A549 treated with ZK216348 at 1 μM for 4 hours (cell line): Measurements from ENCODE around the gene PPP3CB. TPM values are rescaled to one million over a fixed set of nuclear protein-coding genes. Genes with fewer than 3 reads are reported as not detected.

Experiments
- total RNA-seq: library from RNA; stranded (reverse); fragments of 200-300 nt; extraction: Qiagen RNA extraction; gene quantifications from 5 replicates; pipeline ENCODE4 v1.2.3, GENCODE V29; 2022; ENCODE audit warnings: low read depth

PPP3CB gene
- total RNA-seq = 9.9 to 18.8 TPM (median 16.2 TPM) in 5 replicates

GRCh38 chr10:73495884-73496674 is at the start of gene PPP3CB:
PPP3CB (minus strand) TSS chr10:73496024; CDS start chr10:73495889, 135 bp downstream.

GRCh38 chr10:73433538-73433867 is 62.3 kb downstream of the PPP3CB start, which contains the start of gene MSS51:
MSS51 (minus strand) TSS chr10:73433561; CDS start chr10:73428284, 5,277 bp downstream.

DNA sequence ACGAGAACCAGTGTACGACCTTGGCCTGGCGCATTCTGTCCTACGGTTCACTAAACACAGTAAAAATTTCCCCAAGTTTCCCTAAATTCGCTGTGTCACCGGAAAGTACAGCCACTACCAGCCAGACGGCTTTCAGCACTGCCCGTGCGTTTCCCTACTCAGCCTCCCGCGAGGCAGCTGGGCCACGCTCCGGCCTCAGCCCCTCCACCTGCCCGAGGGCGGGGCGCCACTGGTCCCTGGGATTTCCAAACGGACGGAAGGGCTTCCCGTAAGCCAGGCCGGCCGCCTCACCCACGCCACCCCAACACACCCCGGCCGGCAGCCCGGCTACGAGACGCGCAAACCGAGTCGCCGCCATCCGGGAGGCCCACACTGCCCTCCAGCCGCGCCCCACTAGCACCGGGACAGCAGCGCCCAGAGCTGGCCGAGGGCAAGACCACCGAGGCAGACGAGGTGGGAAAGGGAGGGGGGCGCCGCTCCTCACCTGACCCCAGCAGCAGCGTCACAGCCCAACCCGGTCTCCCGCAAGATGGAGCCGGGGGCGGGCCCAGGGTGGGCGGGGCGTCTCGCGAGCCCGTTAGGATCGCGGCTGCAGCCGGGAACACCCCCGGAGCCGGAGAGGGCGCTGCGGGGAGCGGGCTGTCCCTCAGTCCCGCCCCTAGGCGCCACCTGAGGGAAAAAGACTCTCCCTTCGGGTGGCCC is 82.1 kb downstream of the PPP3CB start, which contains the start of gene ANXA7:
TSS of gene ANXA7 (minus strand) at position 531 of the 702 bp plus-strand sequence. CDS start 13,202 bp downstream, outside the sequence.

Other genes starting within 250 kb of the PPP3CB start
- gene DNAJC9, start 248.8 kb downstream of the PPP3CB start, total RNA-seq = 50.1 to 58.8 TPM (median 52.0 TPM) in 5 replicates
- 123 to 186 TPM (median 177 TPM) in 5 replicates for gene MRPS16, start 243.4 kb downstream of the PPP3CB start, total RNA-seq
- gene CFAP70, start 137.2 kb downstream of the PPP3CB start, total RNA-seq = 0.11 to 0.22 TPM (median 0.12 TPM) in 5 replicates
- 107 to 140 TPM (median 108 TPM) in 5 replicates for gene ANXA7, start 82.0 kb downstream of the PPP3CB start, total RNA-seq
- 0.40 to 0.65 TPM (median 0.62 TPM) in 5 replicates for gene MSS51, start 62.5 kb downstream of the PPP3CB start, total RNA-seq
- gene USP54, start 95.3 kb upstream of the PPP3CB start, total RNA-seq = 9.6 to 14.4 TPM (median 11.9 TPM) in 5 replicates
- not detected in 5 replicates for gene MYOZ1, start 145.4 kb upstream of the PPP3CB start, total RNA-seq
- not detected in 5 replicates for gene SYNPO2L, start 160.0 kb upstream of the PPP3CB start, total RNA-seq
- gene AGAP5, start 202.1 kb upstream of the PPP3CB start, total RNA-seq = 1.7 to 3.5 TPM (median 3.1 TPM) in 5 replicates
- 39.6 to 66.6 TPM (median 61.1 TPM) in 5 replicates for gene SEC24C, start 248.3 kb upstream of the PPP3CB start, total RNA-seq